Anterior cingulate cortex (tissue), 58 donors: ENCODE results near the gene BLOC1S4.
"Not testable (repeated sequence)": the region's sequence is repeated elsewhere in the genome, so short reads cannot be mapped to it uniquely, and the experiment has no call there.

ENCODE experiments used
- DNase-seq, 58 donors: peaks; one replicate each; lab custom pipeline; 2025; lab: John Stamatoyannopoulos, UW

BLOC1S4 gene

GRCh38 chr4:6756345-6756744 lies 40.4 kb downstream of the BLOC1S4 start:
- not testable (repeated sequence) for DNase-seq

GRCh38 chr4:6758728-6759127 lies 42.8 kb downstream of the BLOC1S4 start:
- DNase-seq, result no peak

GRCh38 chr4:6760865-6761264 lies 44.9 kb downstream of the BLOC1S4 start:
- no peak for DNase-seq

GRCh38 chr4:6761649-6762615 lies 46.0 kb downstream of the BLOC1S4 start:
- DNase-seq, result peak in 46 of 58 donors; percentile 11 to 84 (median 62)

GRCh38 chr4:6763330-6763851 lies 47.4 kb downstream of the BLOC1S4 start:
- no peak for DNase-seq

GRCh38 chr4:6764976-6765620 lies 49.1 kb downstream of the BLOC1S4 start:
- DNase-seq, result no peak

- DNase-seq, result no peak
Measured at GRCh38 chr4:6765703-6766102, 49.7 kb downstream of the BLOC1S4 start.
